NCI-H1930 (cell line): ENCODE results near the gene NT5DC3.

ENCODE experiments used
- DNase-seq, 2 experiments: peaks; one replicate each; lab custom pipeline; 2025; lab: John Stamatoyannopoulos, UW

Gene NT5DC3

GRCh38 chr12:103783744-103784664 lies 57.0 kb downstream of the NT5DC3 start:
- no peak for DNase-seq

DNA sequence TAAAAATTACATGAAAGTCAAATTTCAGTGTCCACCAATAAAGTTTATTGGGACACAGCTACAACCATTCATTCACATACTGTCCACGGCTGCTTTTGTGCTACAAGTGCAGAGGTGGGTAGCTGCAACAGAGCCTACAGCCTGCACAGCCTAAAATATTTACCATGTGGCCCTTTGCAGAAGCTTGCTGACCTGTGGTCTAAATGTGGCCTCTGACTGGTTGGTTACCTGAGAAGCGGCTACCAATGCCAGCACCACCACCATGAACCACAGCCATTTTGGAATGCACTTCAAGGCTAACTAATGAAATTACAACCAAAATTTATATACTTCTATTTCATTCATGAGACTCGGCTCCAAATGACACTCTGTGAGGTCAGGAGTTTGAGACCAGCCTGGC lies 58.6 kb downstream of the NT5DC3 start:
- no peak for DNase-seq

DNA sequence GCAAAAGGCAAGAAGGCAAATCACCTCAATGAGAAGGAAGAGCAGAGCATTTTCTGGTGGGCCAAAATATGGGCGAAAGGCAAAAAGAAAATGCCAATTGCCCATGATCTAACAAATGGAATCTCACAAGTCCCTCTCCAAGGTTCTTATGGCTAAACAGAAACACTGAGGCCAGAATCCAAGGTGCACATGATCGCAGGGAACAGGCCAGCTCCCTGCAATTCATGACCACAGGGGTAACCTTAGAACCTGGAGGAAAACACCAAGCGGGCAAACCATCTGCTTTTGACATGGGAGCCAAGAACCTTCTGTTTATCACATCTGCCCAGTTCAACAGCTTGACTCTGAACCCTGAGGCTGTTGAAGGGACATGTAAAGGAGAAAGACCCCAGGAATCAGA lies 60.0 kb downstream of the NT5DC3 start:
- no peak for DNase-seq

- DNase-seq: no peak
Measured at GRCh38 chr12:103780093-103780440, 61.0 kb downstream of the NT5DC3 start.

GRCh38 chr12:103779410-103780092 lies 61.5 kb downstream of the NT5DC3 start:
- no peak for DNase-seq

DNA sequence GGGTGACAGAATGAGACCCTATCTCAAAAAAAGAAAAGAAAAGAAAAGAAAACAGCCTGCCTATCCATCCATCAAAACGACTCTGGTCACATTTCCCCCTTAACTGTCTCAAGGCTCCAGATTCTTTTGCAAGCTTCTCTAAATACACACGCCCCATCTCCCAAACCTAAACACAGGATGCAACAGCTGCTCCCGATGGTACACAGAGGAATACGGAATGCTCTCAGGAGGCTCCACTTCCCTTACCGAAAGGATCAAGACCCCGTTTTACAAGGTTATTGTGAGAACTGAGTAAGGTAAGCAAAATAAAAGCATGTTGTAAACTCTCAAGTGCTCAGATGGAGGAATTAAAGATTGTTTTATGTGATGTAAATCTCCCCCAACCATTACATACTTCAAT lies 62.3 kb downstream of the NT5DC3 start:
- DNase-seq: no peak

DNA sequence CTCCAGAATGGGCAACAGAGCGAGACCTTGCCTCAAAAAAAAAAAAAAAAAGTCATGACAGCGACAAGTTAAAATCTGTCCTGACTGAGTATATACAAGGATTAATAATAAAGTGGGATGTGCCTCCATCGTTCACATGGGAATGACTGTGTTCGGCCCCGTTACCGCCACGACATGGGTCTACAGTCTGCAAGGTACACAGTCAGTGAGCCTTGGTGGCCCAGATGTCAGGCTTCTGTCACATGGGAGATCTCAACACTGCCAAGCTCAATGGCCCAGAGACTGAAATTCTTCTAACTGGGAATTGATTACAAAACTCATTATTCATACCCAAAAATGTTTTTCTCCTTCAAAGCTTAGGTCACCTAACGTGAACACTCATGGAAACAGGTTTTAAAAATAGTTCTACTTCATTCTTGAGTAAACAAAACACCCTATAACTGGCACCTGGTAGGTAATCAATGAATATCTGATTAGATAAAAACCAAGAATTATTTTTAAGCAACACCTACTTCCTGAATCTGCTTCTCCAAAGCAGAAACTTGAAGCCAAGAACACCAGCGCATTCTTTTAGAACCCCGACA lies 66.0 kb downstream of the NT5DC3 start:
- DNase-seq: no peak

DNA sequence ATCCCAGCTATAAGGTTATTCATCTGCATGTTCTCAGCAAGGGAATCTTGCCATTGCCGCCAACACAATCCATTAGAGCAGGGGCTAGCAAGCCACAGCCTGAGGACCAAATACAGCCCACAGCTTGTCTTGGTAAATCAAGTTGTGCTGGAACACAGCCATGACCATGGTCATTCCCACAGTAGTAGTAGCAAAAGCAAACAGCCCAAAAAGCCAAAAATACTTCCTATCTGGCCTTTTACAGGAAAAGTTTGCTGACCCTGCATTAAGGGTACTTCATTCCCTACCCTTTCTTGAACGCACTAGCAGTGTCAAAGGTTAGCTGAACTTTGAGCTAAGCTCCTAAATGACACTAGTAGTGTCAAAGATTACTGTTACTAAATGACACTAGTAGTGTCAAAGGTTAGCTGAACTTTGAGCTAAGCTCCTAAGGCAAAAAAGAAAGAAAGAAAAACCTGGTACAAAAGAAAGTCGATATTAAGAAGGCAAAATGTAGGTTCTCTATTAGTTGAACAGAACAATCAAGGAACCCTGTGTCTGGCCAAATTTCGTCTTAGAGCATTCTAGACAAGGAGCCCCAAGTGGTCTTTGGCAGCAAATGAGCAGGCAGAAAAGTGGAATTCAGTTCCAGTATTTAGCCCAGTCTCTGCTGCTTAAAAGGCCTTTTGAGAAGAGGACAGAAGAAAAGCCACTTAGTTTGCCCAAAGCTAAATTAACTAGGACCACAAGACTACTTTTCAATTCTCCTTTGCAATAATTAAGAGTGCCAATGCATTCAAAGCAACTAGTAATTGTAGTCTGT lies 67.7 kb downstream of the NT5DC3 start:
- DNase-seq: no peak

DNA sequence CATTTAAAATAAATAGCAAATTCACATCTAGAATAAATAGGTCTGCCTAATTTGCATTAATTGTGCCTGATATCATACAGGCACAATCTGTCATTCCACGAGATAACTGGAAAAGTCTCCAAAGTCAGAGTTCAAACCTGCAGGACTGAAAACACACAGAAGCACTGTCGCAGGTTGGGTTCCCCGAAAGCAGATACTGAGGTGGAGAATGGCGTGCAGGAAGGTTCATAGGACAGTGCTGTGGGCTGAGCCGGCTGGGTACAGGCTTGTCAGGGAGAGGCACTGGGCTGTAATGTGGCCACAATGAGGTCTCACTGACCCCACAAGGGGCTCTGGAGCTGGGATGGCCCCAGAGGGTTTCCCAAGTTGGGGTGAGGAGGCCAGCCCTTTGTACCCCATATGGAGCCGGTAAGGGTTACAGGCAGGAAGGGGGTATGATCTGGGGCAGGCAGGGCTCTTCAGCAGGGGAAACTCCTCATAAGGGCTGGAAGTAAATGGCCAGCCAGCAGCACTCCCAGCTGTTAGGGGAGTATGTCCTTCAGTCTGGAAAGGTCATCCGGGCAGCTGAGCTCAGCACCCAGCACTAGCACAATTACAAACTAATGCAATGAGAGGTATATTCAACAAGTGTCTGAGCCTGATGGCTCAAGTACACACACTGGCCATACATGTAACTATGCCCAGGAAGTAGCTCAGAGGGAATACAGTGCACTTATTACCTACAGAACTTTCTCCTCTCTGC lies 68.5 kb downstream of the NT5DC3 start:
- DNase-seq: no peak

DNA sequence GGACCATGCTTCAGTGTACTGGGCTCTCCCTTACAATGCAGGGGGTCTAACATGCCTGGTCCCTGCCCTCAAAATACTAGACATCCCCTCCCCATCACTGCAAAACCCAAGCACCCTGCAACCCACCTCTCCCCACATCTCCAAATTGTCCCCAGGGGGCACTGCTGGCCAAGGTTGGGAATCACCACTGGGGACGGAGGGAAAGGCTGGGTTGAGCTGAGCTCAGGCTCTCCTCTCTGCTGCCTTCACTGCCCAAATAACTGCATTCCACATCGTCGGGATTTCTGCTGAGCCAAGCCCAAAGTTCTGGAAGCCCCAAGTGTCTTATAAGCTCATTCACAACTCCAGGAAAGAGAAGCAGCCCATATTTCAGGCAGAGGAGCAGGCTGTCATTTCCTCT lies 69.6 kb downstream of the NT5DC3 start:
- DNase-seq: no peak

GRCh38 chr12:103769240-103769945 lies 71.6 kb downstream of the NT5DC3 start:
- DNase-seq: no peak

DNA sequence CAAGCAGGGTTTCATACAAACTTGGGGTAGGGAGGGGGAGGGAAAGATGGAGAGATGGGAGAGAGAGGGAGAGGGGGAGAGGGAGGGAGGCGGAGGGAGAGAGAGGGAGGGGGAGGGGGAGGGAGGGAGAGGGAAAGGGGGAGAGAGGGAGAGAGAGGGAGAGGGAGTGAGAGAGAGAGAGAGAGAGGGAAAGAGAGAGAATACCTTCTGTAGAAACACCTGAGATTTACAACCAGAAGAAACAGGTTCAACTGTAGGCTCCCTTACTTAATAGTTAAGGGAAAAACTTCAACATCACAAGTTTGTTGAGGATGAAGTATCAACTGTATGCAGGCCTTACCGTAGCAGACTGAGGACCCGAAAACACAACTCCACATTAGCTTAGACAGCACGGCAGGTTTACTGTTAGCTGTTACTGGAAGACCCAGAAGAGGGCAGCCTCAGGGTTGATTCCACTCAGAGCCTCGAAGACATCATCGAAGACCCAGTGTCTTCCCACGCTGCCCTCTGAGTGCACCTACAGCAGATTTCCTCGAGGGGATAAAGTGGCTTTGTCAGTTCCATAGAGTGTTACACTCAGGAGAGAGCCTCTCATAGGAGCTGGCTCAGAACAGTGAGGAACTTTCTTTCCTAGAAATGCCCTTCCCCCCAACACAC lies 72.4 kb downstream of the NT5DC3 start:
- peak in 1 of 2 experiments; percentile 26 for DNase-seq

DNA sequence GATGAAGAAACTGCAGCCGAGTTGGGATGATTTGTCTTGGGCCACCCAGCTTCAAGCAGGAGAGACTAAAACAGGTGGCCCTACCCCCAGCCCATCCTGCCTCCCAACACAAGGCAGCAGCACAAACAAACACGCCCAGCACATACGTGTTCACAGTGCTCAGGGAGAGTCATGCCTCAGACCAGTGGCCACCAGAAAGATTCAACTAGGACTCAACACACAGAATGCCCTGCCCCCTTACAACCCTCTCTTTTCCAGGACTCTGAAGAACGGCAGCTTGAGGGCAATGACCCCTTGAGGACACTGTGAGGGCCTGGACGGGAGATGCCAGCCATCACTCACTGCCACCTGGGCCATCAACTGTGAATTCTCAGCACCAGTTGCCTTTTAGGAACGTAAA lies 75.0 kb downstream of the NT5DC3 start:
- DNase-seq: no peak

DNA sequence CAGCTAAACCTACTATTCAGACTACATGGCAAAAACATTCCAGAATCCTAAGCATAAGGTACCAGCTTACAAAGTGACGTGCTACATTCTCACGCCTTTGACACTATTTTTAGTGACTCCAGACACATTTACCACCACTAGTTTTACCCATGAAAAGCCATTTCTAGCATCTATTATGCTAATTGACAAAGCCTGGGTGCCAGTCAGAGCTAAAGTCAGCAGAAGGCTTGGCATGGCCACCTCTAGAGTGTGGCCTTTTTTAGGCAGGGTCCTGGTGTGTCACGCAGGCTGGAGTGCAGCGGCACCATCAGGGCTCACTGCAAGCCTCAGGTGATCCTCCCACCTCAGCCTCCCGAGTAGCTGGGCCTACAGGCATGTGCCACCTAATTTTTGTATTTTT lies 75.7 kb downstream of the NT5DC3 start:
- no peak for DNase-seq

DNA sequence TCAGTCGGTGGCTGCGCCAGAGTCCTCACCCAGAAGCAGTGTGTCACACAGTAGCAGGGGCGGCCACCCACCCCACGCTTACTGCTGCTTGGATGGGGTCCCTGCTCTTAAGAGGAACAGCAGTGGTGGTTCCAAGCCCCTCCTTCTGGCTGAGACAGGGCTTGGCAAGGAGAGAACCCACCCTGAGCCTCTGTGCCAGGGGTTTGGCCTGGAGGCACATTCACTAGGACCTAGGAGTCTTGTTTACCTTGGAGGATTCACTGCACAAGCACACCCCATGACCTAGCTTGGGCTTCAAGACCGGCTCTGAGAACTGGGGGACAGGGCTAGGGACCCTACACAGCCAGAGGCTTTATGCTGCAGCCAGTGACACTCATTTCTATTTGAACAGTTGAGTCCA lies 78.6 kb downstream of the NT5DC3 start:
- DNase-seq: no peak

- no peak for DNase-seq
Measured at GRCh38 chr12:103758310-103759089, 82.5 kb downstream of the NT5DC3 start.

DNA sequence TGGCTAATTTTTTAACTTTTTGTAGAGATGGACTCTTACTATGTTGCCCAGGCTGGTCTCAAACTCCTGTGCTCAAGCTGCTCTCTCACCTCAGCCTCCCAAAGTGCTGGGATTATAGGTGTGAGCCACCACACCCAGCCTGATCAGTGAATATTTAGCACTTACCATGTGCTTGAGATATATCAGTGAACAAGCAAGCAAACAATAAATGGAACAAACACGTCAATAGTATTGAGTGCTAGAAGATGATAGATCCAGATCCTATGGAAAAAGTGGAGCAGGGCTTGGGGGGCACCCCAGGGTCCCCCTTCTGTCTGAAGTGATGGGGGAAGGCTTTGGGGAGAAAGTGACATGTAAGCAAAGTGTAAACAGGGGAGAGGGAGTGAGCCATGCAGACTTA lies 83.8 kb downstream of the NT5DC3 start:
- no peak for DNase-seq

GRCh38 chr12:103756443-103756842 lies 84.6 kb downstream of the NT5DC3 start:
- no peak for DNase-seq

DNA sequence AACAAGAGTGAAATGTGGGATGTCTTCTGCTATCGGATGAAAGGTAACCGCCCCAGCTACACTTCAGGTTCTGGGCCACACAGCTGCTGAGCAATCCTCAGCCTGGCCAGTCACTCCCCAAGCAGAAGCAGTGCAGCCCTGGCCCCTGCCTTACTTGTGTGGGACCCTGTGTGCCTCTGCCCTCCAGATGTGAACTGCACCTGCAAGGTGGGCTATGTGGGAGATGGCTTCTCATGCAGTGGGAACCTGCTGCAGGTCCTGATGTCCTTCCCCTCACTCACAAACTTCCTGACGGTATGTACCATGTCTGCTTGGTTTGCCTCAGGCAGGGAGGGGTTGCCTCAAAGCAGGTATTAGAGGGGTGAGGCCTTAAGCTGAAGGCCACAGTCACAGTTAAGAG lies 85.6 kb downstream of the NT5DC3 start:
- no peak for DNase-seq

DNA sequence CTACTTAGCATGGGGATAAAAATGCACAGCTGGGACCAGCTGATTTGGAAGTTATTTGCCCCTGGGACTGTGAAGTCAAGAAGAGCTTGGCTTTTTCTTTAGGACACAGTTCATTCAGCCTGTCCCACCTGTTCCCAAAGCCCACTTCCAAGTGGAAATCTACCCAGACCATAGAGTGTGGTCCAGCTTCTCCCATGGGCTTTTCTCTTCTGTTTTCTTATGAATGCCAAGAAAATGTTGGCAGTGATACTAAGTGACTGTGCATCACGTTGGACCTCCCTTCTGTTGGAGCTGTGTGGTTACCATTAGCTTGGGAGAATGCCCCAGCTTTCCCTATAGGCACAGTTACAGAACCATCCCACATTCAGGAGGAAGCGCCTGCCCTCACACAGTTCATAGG lies 89.4 kb downstream of the NT5DC3 start:
- no peak for DNase-seq
